Rectal smooth muscle tissue (tissue), 1 donor: ENCODE results near the gene FXYD3.

Source experiments
- H3K27ac ChIP-seq: one replicate; pipeline ENCODE4 v1.7.0; 2013; ENCODE audit warnings: low read depth, low read length, inconsistent platforms
- H3K27me3 ChIP-seq: one replicate; pipeline ENCODE4 v1.7.0; 2013; ENCODE audit warnings: low read length; ENCODE audit not compliant: control insufficient read depth, insufficient read depth
- H3K36me3 ChIP-seq: one replicate; pipeline ENCODE4 v1.7.0; 2013; ENCODE audit warnings: low read length; ENCODE audit not compliant: control insufficient read depth, insufficient read depth
- H3K4me1 ChIP-seq: one replicate; pipeline ENCODE4 v1.7.0; 2013; ENCODE audit warnings: low read length; ENCODE audit not compliant: control insufficient read depth, insufficient read depth
- H3K4me3 ChIP-seq: one replicate; pipeline ENCODE4 v1.7.0; 2013; ENCODE audit warnings: low read length
- H3K9ac ChIP-seq: one replicate; pipeline ENCODE4 v1.7.0; 2013; ENCODE audit warnings: low read length

FXYD3 gene

DNA sequence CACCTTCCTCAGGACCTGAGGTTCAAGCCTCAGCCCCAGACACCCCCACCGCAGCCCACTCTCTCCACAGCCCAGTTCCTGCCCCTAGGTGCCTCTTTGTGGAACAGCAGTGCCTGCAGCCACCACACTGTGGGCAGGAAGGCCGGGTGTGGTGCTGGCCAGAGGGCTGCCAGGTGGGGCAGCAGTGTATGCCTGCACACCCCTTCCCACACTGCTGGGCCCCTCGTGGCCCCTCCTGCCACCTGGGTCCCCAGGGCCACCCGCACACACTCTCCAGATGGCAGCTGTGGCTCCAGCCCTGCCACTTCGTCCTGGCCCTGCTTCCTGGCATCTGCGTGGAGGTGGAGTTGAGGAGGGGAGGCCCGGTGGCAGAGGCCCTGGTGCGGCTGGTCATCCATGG is 39.0 kb upstream of the FXYD3 start:
- H3K36me3 ChIP-seq = no peaks in the 10 kb centered on the region
- no peak overlapping the region for H3K4me3 ChIP-seq
- H3K9ac ChIP-seq = no peak overlapping the region
- no peaks in the 10 kb centered on the region for H3K27me3 ChIP-seq
- H3K4me1 ChIP-seq = no peaks in the 10 kb centered on the region
- no peak overlapping the region for H3K27ac ChIP-seq

DNA sequence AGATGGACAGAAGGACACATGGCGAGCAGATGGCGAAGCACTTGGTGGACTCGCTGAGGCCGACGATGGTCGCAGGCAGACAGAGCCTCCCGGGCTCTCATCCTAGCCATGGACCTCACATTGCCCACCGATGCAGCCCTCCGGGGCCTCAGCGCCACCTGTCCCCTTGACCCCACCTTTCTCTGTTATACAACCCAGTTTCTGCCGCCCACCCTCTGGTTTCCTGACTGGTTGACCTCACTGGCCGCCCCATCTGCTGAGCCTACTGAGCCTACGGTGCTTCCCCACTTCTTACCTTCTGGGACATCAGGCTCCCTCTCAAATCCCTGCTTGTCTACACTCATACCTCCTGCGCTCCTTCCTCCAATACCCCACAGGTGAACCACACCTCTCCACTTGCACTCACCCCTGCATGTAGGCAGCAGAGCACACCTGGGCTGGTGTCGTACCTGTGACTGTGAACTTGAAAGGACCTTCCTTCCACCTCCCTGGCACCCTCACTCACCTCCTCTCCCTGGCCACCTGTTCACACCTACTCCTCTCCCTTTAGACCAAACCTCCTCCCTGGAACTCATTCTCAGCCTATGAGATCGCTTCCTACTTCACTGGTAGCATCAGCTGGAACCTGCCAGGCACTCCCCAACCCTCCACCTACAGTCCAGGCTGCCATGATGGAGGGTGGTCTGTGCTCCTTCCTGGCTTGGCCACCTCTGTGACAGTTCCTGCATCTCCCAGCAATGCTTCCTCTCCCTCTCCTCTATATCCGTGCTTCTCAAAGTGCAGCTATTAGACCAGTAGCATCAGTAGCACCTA is 38.0 kb upstream of the FXYD3 start:
- Histone ChIP-seq H3K27me3 (no peaks in the 10 kb centered on the region), H3K27ac (no peak overlapping the region), H3K4me3 (no peak overlapping the region), H3K4me1 (no peaks in the 10 kb centered on the region), H3K9ac (no peak overlapping the region), H3K36me3 (no peaks in the 10 kb centered on the region)

DNA sequence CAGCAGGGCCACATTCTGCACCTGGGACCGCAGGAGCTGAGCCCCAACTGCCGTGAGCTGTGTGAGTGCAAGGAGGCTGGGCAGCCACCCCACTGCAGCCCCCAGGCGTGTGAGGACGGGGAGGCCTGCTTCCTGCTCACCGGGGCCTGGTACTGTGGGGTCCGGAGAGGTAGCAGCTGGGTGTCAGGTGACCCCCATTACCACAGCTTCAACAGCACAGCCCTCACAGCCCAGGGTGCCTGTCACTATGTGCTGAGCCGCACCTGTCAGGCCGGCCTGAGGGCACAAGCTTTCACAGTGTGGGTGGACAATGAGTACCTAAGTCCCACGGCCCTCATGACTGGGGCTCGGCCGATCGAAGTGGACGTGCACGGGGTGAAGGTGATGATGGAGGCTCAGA is 35.8 kb upstream of the FXYD3 start:
- no peaks in the 10 kb centered on the region for H3K36me3 ChIP-seq
- no peaks in the 10 kb centered on the region for H3K27me3 ChIP-seq
- no peak overlapping the region for H3K27ac ChIP-seq
- no peaks in the 10 kb centered on the region for H3K4me1 ChIP-seq
- H3K4me3 ChIP-seq = no peak overlapping the region
- no peak overlapping the region for H3K9ac ChIP-seq

DNA sequence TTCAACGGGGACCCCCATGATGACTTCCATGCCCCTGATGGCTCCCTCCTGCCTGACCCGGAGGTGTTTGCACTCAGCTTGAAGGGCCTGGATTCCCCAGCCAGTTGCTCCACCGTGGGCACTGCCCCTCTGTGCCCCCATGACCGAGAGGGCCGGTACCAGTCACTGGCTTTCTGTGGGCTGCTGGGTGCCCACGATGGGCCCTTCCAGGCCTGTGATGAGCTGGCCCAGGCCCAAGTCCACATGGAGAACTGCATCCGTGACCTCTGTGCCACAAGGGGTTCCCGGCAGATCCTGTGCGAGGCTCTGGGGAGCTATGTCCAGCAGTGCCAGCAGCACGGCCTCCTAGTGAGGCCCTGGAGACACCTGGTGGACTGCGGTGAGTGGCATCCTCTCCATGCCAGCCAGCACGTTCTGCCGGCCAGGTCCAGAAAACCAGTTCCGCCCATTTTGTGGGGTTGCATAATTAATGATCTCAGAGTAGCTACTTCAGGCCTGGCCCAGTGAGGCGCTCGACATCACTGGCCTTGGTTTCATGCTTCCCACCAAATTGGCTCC is 34.9 kb upstream of the FXYD3 start:
- no peak overlapping the region for H3K9ac ChIP-seq

DNA sequence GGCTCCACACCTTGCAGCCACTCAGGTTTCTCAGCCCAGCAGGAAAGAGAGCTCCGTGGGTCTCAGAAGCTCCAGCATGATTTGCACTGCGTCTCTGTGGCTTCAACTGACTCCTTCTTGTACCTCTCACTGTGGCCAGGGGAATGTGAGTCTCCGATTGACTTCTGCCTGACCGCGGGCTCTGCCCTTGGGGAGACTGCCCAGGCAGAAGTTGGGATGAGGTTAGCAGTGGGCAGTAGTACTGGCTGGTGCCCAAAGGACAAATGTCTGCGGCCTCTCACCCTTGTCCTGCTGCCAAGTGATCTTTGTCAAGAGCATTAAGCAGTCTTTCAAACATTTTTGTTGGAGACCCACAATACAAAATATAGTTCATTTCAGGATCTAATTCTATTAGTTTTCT is 34.4 kb upstream of the FXYD3 start:
- no peak overlapping the region for H3K4me3 ChIP-seq
- no peak overlapping the region for H3K9ac ChIP-seq
- H3K4me1 ChIP-seq = no peaks in the 10 kb centered on the region
- no peaks in the 10 kb centered on the region for H3K36me3 ChIP-seq
- H3K27ac ChIP-seq = no peak overlapping the region
- H3K27me3 ChIP-seq = no peaks in the 10 kb centered on the region

More for the DNA sequence above, 34.9 kb upstream of the FXYD3 start:
- no peaks in the 10 kb centered on the region for H3K4me1 ChIP-seq
- H3K4me3 ChIP-seq = no peak overlapping the region
- H3K36me3 ChIP-seq = no peaks in the 10 kb centered on the region
- H3K27me3 ChIP-seq = no peaks in the 10 kb centered on the region
- no peak overlapping the region for H3K27ac ChIP-seq

DNA sequence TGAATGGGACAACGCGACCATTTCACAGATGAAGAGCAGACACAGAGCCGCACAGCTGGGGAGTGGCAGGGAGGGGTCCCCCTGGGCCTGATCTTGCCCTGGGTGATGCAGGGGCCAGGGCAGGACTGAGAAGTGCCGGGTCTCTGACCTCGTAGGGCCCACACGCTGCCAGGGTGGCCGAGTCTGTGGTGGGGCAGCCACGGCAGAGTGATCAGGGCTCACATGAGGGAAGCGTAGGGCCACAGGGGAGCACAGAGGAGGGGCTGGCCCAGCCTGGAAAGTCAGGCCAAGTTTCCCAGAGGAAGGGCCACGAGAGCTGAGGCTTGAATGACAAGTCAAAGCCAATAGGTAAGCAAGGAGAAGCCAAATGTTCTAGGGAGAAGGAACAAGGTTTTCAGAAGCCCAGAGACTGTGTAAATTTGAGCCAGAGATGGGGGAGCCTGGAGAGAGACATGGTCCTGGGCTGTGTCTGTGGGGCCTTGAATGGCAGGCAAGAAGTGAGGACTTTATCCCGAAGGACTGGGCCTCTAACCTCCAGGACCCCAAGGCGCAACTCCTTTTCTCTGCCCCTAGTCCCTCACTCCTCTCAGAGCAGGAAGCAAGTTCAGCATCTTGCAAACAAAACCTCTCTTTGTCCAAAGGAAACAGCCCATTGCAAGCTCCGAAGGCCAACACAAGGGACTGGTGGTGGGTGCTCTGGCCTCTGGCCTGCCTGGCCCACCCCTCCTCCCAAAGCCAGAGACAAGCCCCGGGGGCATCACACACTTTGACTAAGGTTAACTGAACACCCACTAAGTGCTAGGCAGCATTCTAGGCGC is 31.7 kb upstream of the FXYD3 start:
- Histone ChIP-seq H3K4me1 (no peaks in the 10 kb centered on the region), H3K9ac (no peak overlapping the region)

DNA sequence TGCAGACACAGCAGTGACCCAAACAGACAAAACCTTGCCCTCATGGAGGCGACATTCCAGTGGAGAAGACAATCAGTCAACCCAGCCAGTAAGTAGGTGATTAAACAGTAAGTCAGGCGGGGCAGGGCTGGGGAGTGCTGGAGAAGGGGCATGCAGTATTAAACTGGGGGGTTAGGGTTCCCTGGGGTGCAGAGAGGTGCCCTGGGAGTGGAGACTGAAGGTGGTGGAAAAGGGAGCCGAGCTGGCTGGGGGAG is 31.2 kb upstream of the FXYD3 start:
- no peak overlapping the region for H3K9ac ChIP-seq
- H3K36me3 ChIP-seq = no peaks in the 10 kb centered on the region
- H3K27ac ChIP-seq = no peak overlapping the region
- no peak overlapping the region for H3K4me3 ChIP-seq
- H3K27me3 ChIP-seq = no peaks in the 10 kb centered on the region
- H3K4me1 ChIP-seq = no peaks in the 10 kb centered on the region

More for the DNA sequence above, 31.7 kb upstream of the FXYD3 start:
- Histone ChIP-seq H3K27ac (no peak overlapping the region), H3K4me3 (no peak overlapping the region), H3K36me3 (no peaks in the 10 kb centered on the region), H3K27me3 (no peaks in the 10 kb centered on the region)

DNA sequence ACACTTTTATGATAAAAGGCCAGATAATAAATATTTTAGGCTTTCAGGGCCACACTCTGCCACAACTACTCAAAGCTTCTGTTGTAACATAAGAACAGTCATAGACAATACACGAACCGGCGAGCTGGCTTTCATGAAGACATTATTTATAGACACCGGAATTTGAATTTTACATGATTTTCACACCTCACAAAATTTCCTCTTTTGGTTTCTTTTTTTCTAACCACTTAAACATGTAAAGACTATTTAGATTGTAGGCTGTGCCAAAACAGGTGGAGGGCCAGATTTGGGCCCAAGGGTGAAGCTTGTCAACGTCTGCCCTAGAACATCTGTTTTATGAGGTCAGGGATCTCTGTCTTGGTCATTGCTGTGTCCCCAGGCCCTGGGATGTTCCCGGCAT is 29.7 kb upstream of the FXYD3 start:
- no peaks in the 10 kb centered on the region for H3K27me3 ChIP-seq
- no peak overlapping the region for H3K9ac ChIP-seq

DNA sequence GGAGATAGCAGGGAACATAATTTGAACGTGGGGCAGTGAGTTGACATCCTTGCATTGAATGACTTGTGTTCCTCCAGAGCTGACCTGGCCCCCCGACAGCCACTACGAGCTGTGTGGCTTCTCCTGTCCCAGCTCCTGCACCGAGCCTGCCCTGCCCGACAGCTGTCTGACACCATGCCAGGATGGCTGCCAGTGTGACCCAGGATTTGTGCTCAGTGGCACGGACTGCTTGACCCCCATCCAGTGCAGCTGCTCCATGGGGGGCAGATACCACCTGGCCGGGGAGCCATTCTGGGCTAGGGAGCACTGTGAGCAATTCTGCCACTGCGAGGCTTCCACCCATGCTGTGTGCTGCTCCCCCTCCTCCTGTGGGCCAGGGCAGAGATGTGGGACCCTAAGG is 29.2 kb upstream of the FXYD3 start:
- no peak overlapping the region for H3K4me3 ChIP-seq
- no peaks in the 10 kb centered on the region for H3K36me3 ChIP-seq
- no peak overlapping the region for H3K9ac ChIP-seq
- no peaks in the 10 kb centered on the region for H3K27me3 ChIP-seq
- H3K27ac ChIP-seq = no peak overlapping the region
- no peaks in the 10 kb centered on the region for H3K4me1 ChIP-seq

More for the DNA sequence above, 29.7 kb upstream of the FXYD3 start:
- no peak overlapping the region for H3K4me3 ChIP-seq
- no peaks in the 10 kb centered on the region for H3K36me3 ChIP-seq
- H3K27ac ChIP-seq = no peak overlapping the region
- no peaks in the 10 kb centered on the region for H3K4me1 ChIP-seq

DNA sequence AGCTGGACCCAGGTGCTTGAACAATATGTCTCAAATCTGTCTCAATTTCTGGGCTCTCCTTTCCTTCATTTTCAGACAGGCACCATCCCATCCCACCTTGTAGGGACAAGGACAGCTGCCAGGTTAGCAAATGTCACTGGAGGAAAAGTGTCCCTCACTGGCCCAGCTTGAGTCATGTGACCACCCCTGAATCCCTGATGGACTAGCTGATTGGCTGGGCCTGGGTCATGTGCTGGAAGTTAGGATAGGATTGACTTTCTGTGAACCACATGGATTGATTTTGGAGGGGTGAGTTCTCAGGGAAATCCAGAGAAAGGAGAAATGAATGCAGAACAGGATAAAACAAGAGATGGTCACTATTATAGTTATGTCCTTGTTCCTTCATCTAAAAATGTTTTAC is 28.2 kb upstream of the FXYD3 start:
- Histone ChIP-seq H3K4me1 (no peaks in the 10 kb centered on the region), H3K9ac (no peak overlapping the region), H3K36me3 (no peaks in the 10 kb centered on the region), H3K27ac (no peak overlapping the region), H3K27me3 (no peaks in the 10 kb centered on the region), H3K4me3 (no peak overlapping the region)

DNA sequence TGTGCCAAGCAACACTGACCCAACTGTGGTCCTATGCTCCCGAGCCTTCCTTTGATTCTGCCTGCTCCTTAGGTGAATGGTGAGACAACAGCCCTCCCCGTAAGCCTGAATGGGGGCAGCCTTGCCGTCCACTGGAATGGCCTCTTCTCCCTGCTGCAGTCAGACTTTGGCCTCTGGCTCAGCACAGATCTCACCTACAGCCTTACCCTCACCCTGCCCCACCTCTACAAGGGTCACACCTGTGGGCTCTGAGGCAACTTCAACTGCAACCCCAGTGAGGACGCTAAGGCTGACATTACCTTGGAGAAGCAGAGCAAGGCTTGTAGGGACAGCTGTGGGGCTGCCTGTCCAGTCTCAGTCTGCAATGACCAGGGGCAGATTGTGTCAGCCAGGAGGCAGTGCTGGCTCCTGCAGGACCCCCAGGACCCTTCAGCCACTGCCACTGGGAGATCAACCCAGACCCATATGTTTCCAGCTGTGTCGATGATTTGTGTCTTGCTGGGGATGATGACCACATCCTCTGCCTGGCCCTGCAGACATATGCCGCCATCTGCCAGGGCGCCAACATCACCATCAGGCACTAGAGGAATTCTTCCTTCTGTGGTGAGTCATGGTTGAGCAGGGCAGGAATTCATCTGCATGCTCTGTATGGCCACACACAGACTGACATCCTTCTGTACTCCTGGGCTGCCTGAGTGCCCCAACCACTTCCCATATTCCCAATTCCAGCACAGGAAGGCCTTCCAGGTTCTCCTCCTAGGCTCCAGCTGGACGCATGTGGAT is 27.3 kb upstream of the FXYD3 start:
- Histone ChIP-seq H3K27me3 (no peaks in the 10 kb centered on the region), H3K27ac (no peak overlapping the region), H3K4me3 (no peak overlapping the region), H3K36me3 (no peaks in the 10 kb centered on the region), H3K9ac (no peak overlapping the region), H3K4me1 (no peaks in the 10 kb centered on the region)

DNA sequence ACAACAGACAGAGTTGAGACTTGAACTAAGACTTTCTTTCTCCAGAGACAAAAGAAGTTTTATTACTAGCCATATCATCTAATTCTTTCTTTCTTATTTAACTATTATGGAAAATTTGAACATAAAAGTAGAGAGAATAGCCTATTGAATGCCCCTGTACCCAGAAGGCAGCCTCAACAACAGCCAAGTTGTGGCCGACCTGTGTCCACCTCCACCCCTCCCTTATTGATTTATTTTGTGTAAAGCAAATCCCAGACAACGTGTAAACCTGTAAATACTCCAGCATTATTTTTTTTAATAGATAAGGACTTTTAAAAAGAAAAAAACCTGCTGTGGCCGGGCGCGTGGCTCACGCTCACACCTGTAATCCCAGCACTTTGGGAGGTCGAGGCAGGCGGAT is 26.1 kb upstream of the FXYD3 start:
- H3K4me1 ChIP-seq = no peaks in the 10 kb centered on the region
- H3K36me3 ChIP-seq = no peaks in the 10 kb centered on the region
- no peak overlapping the region for H3K9ac ChIP-seq
- H3K27me3 ChIP-seq = no peaks in the 10 kb centered on the region
- no peak overlapping the region for H3K27ac ChIP-seq
- no peak overlapping the region for H3K4me3 ChIP-seq
